LNCaP clone FGC (cell line): ENCODE results near the gene GIMAP6.
"Not testable (repeated sequence)": the region's sequence is repeated elsewhere in the genome, so short reads cannot be mapped to it uniquely, and the experiment has no call there.

Source experiments
- DNase-seq: peaks from one replicate; pipeline ENCODE4 v3.0.0-alpha.2; 2011; ENCODE audit warnings: low read depth
- H3K4me3 ChIP-seq: 2 replicates; pipeline ENCODE4 v1.5.1; 2011; ENCODE audit warnings: mild to moderate bottlenecking, low read depth, low read length, control low read depth
- CTCF ChIP-seq: IDR thresholded peaks from 2 replicates; pipeline ENCODE4 v1.5.1; 2012; ENCODE audit warnings: mild to moderate bottlenecking; ENCODE audit not compliant: control insufficient read depth, insufficient read depth; ENCODE audit errors: extremely low read depth

Gene GIMAP6

GRCh38 chr7:150631866-150632864 is at the start of gene GIMAP6:
Gene GIMAP6 (minus strand): TSS chr7:150632385. CDS start chr7:150630142, 2,243 bp downstream.
- no peak for DNase-seq
- TF ChIP-seq CTCF: no peak
- H3K4me3 ChIP-seq: no peak within 1 kb of the TSS

- H3K4me3 ChIP-seq, DNase-seq: not testable (repeated sequence)
Measured at GRCh38 chr7:150680364-150680763, 48.2 kb upstream of the GIMAP6 start.

GRCh38 chr7:150678601-150679000 is 46.4 kb upstream of the GIMAP6 start:
- not testable (repeated sequence) for DNase-seq, H3K4me3 ChIP-seq

GRCh38 chr7:150676854-150677253 is 44.7 kb upstream of the GIMAP6 start:
- DNase-seq, H3K4me3 ChIP-seq: not testable (repeated sequence)

GRCh38 chr7:150676276-150676675 is 44.1 kb upstream of the GIMAP6 start:
- not testable (repeated sequence) for DNase-seq, H3K4me3 ChIP-seq

GRCh38 chr7:150675714-150676113 is 43.5 kb upstream of the GIMAP6 start:
- DNase-seq: no peak
- TF ChIP-seq CTCF: no peak
- no peak overlapping the region for H3K4me3 ChIP-seq

- not testable (repeated sequence) for H3K4me3 ChIP-seq
Measured at GRCh38 chr7:150671798-150672585, 39.8 kb upstream of the GIMAP6 start.

GRCh38 chr7:150668977-150669376 is 36.8 kb upstream of the GIMAP6 start:
- H3K4me3 ChIP-seq: no peak overlapping the region
- DNase-seq: no peak

More at GRCh38 chr7:150671798-150672585, 39.8 kb upstream of the GIMAP6 start:
- DNase-seq: not testable (repeated sequence)

GRCh38 chr7:150668472-150668911 is 36.3 kb upstream of the GIMAP6 start:
- no peak for DNase-seq
- H3K4me3 ChIP-seq: no peak overlapping the region
- TF ChIP-seq CTCF: no peak

More at GRCh38 chr7:150668977-150669376, 36.8 kb upstream of the GIMAP6 start:
- no peak for TF ChIP-seq CTCF
